GM20000 (cell line): Measurements from ENCODE around the gene TBC1D1.

ENCODE experiments used
- DNase-seq: peaks from one replicate; pipeline ENCODE4 v3.0.0; 2012; ENCODE audit warnings: low spot score
- TF ChIP-seq, protein P1 (sequence below): IDR thresholded peaks from 2 replicates; pipeline ENCODE4 v1.5.1; 2012; ENCODE audit warnings: mild to moderate bottlenecking, control low read depth; ENCODE audit errors: extremely low read depth, missing control alignments

The TBC1D1 gene

DNA sequence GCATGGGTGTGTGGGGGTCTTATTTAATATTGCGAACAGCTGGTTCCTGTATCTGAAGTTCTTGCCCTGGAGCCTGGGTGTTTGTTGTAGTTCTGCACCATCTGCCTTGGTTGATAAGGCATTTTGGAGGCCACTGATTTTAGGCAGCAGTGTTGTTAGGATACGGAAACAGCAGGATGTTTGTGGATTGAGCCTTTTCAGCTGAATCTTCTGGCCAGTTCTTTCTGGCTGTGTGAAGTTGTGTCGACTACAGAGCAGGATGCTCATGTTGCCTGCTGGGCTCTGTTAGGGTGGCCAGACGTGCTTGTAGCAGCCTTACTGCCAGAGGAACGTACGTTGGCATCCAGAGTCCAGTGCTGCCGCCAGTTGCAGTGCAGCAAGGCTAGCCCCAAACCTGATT lies 203.5 kb downstream of the TBC1D1 start:
- TF ChIP-seq, protein P1, sequence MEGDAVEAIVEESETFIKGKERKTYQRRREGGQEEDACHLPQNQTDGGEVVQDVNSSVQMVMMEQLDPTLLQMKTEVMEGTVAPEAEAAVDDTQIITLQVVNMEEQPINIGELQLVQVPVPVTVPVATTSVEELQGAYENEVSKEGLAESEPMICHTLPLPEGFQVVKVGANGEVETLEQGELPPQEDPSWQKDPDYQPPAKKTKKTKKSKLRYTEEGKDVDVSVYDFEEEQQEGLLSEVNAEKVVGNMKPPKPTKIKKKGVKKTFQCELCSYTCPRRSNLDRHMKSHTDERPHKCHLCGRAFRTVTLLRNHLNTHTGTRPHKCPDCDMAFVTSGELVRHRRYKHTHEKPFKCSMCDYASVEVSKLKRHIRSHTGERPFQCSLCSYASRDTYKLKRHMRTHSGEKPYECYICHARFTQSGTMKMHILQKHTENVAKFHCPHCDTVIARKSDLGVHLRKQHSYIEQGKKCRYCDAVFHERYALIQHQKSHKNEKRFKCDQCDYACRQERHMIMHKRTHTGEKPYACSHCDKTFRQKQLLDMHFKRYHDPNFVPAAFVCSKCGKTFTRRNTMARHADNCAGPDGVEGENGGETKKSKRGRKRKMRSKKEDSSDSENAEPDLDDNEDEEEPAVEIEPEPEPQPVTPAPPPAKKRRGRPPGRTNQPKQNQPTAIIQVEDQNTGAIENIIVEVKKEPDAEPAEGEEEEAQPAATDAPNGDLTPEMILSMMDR: no peak
- no peak for DNase-seq

DNA sequence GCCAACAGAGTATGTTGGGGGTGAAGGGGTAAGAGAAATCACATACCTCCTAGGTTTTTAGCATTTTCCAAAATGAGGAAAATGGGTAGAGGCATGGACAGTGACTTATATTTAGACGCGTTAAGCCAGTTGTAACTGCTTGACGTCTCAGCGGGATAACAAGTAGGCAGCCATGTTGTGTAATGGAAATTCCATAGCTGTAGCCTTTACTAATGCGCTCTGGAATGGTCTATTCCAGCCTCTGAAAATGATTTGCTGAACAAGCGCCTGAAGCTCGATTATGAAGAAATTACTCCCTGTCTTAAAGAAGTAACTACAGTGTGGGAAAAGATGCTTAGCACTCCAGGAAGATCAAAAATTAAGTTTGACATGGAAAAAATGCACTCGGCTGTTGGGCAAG lies 204.8 kb downstream of the TBC1D1 start:
- TF ChIP-seq, protein P1: no peak
- no peak for DNase-seq

DNA sequence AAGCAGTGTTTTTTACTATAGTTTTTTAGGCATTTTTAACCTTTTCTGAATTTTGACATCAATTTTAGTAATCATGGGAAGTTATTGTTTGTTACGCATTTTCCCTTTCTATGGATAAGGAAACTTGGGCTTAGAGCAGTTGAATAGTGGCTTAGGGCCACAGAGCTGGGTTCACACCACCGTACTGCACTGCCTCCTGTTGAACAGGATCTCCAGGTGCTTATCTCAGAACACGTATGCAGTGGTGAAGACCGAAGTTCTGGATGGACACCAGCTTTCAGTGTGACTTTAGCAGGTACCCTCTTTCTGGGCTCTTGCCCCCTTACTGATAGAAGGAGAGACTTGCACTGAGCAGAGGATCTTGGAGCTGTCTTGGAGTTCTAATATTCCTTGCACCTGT lies 206.9 kb downstream of the TBC1D1 start:
- no peak for DNase-seq
- TF ChIP-seq, protein P1: no peak

DNA sequence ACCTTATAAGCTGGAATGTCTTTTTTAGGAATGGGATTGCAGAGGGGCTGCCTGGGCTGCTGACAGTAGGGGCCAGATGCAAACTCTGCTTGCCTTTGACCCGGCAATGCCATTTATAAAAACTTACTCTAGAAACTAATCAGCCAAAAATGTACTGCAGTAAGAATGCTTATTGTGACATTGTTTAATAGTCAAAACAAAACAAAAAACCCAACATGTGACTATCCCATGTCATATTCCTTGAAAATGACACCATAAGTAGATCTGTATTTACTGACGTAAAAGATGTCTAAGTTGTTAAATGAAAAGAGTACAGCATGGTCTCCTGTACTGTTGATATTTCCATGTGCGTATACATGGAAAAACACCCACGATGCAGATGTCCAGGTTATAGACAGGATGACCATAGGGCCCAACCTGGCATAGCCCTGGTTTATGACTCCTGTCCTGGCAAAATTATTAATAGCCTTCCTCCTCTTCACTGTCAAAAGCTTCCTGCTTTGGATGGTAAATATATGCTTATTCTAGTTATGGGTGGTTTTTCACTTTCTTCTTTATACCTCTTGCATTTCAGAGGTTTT lies 208.2 kb downstream of the TBC1D1 start:
- TF ChIP-seq, protein P1: no peak
- DNase-seq: no peak

DNA sequence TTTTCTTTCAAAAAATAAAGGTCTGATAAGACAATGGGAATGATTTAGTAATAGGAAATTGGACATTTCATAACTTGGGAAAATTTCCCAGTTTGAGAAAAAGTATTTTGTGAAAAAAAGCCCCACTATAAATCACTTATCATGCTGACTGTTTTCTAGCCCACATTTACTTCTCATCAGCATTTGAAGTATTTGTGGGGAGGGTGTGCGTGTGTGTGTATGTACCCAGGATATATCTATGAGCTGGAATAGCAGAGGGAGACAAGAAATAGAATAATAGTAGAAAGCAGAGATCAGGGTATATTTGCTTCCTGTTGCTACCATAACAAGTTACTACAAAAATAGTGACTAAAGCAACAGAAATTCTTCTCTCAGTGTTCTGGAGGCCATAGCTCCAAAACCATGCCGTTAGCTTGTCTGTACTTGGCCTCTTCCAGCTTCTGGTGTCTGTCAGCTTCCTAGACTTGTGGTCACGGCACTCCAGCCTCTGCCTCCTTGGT lies 209.1 kb downstream of the TBC1D1 start:
- DNase-seq: no peak
- TF ChIP-seq, protein P1: no peak

DNA sequence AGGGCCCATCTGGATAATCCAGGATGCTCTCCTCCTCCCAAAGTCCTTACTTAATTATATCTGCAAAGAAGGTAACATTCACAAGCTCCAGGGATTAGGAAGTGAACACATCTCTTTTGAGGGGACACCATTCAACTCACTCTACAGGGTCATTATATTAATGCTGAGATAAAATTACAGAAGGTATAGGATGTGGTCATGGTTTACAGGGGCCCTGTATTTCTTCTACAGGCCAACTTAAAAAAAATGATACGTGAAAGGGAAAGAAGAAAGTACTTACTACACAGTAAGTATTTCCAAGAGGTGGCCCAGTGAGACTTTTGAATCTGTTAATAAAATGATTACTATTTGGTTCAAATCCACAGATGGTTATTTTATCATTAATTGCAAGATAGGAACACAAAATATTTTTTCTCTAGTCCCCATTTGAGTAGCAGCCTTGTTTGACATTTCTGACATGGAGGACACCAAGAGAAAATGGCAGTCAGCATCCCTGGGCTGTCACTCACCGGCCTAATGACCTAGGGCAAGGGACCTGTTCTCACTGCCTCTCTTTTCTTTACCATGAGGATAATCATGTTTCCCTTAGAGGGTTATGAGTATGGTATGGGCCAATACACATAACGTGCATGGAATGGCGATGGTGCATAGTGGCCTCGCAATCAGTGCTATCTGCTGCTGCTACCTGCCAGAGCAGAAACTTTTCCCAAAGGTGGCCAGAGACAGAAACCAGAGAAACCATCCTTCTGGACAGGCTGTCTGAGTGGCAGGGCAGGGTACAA lies 209.8 kb downstream of the TBC1D1 start:
- TF ChIP-seq, protein P1: no peak
- DNase-seq: no peak

DNA sequence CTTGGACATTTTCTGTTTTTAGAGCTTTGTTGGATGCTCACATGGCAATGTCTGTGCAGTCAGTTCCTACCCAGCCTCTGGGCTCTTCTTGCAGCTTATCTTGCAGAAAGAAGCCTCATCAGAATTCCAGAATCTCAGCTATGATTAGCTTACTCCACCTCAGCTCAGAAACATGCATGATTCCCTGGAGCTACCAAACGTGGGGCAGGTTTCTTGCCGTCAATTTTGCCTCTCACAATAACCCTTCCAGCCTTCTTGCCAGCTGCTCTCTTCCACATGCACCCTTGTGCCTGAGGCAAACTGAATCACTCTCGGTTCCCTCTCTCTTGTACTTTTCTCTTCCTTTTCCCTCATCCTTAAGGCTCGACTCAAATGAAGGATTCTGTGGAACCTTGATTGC lies 210.7 kb downstream of the TBC1D1 start:
- TF ChIP-seq, protein P1: no peak
- no peak for DNase-seq
